Panc1 (cell line): ENCODE results near the gene GULP1.

Source experiments
- CTCF ChIP-seq: fragments of 450-650 bp; IDR thresholded peaks from 2 replicates; pipeline ENCODE4 v1.5.1; 2017; ENCODE audit warnings: mild to moderate bottlenecking
- SIN3A ChIP-seq: IDR thresholded peaks from 2 replicates; pipeline ENCODE4 v1.6.1; 2012; ENCODE audit warnings: low read depth, mild to moderate bottlenecking, low read length, moderate library complexity, borderline replicate concordance; ENCODE audit not compliant: insufficient read depth

GRCh38 chr2:188437537-188437936, 145.9 kb downstream of the GULP1 start:
- TF ChIP-seq SIN3A (no peak), CTCF (no peak)
